Right atrium auricular region (tissue), 2 donors: ENCODE data around the gene CYFIP2. TPM values are rescaled to one million over a fixed set of nuclear protein-coding genes. Genes with fewer than 3 reads are reported as not detected.

ENCODE experiments used
- DNase-seq: peaks from one replicate; pipeline ENCODE4 v3.0.0-alpha.2; 2019; ENCODE audit warnings: low spot score
- H3K27ac ChIP-seq, 2 donors: fragments of 200-600 bp; sonication (generic); 1 replicate in 1 of 2; 2 replicates in 1 of 2; pipeline ENCODE4 v1.5.1; 2016 to 2019
- H3K27me3 ChIP-seq, 2 donors: fragments of 200-600 bp; sonication (generic); one replicate each; pipeline versions ENCODE4 v1.5.1 to v1.6.0; 2017 to 2019
- H3K36me3 ChIP-seq: fragments of 200-600 bp; sonication (generic); one replicate; pipeline ENCODE4 v1.5.1; 2016
- H3K4me1 ChIP-seq, 2 donors: fragments of 200-600 bp; sonication (generic); one replicate each; pipeline versions ENCODE4 v1.5.1 to v1.6.0; 2017 to 2019
- H3K4me3 ChIP-seq, 2 donors: fragments of 200-600 bp; sonication (generic); 1 replicate in 1 of 2; 2 replicates in 1 of 2; pipeline ENCODE4 v1.5.1; 2017 to 2019; ENCODE audit warnings: mild to moderate bottlenecking in 1 of 2, moderate library complexity in 1 of 2
- H3K9me3 ChIP-seq, 2 donors: fragments of 200-600 bp; sonication (generic); one replicate each; pipeline ENCODE4 v1.5.1; 2019
- total RNA-seq, 2 donors: library from RNA; depleted of rRNA; stranded (reverse); fragments of >200 nt; gene quantifications; one replicate each; pipeline ENCODE4 v1.1.0, GENCODE V29; 2016
- TF ChIP-seq, protein P1 (sequence below), 2 donors: fragments of 200-600 bp; sonication (generic); IDR thresholded peaks; one replicate each; pipeline ENCODE4 v1.5.1; 2019; ENCODE audit warnings: antibody characterized with exemption in 2 of 2

The CYFIP2 gene
- total RNA-seq, 2 donors from 2014 or later = 51.5 to 55.4 TPM

DNA sequence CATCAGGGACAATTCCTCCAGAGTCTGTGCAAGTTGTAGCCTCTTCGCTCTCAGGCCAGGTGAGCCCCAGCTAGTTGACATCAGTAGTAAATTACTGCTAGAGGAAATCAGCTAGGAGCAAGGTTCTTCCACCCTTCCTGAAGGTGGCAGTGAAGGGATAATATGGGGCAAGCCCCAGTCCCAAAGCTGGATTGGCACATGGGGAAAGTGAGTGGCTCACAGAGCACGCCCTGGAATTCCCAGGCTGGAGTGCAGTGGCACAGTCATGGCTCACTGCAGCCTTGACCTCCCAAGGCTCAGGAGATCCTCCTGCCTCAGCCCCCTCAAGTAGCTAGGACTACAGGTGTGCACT is 82.1 kb downstream of the CYFIP2 start:
- Histone ChIP-seq H3K9me3 (no peaks in the 10 kb centered on the region), H3K4me1 (peaks cover 0 to 11% of the 10 kb centered on the region in 2 donors), H3K27me3 (no peaks in the 10 kb centered on the region), H3K4me3 (no peak overlapping the region), H3K36me3 (no peaks in the 10 kb centered on the region), H3K27ac (no peak overlapping the region)
- TF ChIP-seq, protein P1, sequence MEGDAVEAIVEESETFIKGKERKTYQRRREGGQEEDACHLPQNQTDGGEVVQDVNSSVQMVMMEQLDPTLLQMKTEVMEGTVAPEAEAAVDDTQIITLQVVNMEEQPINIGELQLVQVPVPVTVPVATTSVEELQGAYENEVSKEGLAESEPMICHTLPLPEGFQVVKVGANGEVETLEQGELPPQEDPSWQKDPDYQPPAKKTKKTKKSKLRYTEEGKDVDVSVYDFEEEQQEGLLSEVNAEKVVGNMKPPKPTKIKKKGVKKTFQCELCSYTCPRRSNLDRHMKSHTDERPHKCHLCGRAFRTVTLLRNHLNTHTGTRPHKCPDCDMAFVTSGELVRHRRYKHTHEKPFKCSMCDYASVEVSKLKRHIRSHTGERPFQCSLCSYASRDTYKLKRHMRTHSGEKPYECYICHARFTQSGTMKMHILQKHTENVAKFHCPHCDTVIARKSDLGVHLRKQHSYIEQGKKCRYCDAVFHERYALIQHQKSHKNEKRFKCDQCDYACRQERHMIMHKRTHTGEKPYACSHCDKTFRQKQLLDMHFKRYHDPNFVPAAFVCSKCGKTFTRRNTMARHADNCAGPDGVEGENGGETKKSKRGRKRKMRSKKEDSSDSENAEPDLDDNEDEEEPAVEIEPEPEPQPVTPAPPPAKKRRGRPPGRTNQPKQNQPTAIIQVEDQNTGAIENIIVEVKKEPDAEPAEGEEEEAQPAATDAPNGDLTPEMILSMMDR (IDR thresholded peaks at IDR 0.05) = no peak
- peak; percentile 55 for DNase-seq

DNA sequence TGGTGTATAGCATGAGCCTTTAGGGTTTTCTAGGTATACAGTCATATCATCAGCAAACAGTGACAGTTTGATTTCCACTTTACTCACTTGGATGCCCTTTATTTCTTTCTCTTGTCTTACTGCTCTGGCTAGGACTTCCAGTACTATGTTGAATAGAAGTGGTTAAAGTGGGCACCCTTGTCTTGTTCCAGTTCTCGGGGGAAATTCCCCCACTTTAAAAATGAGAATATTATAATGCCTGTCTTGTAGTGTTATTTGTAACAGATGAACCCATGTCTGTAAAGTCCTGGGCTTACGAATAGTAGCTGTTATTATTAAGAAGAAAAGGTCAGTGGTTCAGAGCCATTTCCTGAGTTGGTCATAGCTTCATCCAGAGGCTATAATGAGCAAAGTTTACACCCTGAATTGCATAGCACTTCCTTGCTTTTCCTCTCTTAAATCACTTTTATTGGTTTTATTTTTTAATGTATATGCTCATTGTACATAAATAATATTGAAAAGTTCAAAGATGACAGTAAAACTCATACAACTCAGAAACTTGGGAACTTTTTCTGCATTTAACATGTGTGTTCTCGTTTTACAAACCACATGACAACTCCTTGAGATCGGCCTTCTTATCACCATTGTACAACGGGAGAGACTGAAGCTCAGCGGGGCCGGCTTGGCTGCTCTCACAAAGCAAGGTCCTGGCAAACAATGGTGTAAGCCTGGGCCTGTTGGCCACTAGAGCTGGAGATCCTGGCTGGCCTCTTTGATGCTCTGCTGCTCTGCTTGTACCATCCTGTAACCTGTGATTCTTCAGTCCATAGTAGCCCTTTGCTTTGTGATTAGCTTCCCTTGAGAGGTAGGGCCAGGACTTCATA is 85.2 kb downstream of the CYFIP2 start:
- TF ChIP-seq, protein P1 (IDR thresholded peaks at IDR 0.05) = no peak
- H3K4me1 ChIP-seq = peaks cover 0 to 11% of the 10 kb centered on the region in 2 donors
- H3K36me3 ChIP-seq = no peaks in the 10 kb centered on the region
- peak; percentile 23 for DNase-seq
- no peaks in the 10 kb centered on the region for H3K27me3 ChIP-seq
- no peak overlapping the region for H3K27ac ChIP-seq
- no peak overlapping the region for H3K4me3 ChIP-seq
- no peaks in the 10 kb centered on the region for H3K9me3 ChIP-seq

DNA sequence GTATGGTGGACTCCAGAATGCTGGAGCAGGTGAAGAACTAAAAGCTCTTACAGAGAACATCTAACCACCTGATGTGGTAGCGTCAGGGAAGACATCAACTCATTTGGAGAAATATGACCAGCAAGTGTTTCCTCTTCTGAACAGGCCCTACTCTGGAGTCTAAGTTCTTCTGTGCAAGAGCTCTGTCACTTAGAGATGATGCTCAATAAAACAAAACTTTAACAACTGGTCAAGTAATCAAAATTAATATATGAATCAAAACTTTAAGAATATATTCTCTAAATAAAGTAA is 85.8 kb downstream of the CYFIP2 start:
- no peak overlapping the region for H3K4me3 ChIP-seq
- H3K4me1 ChIP-seq = peaks cover 0 to 11% of the 10 kb centered on the region in 2 donors
- no peak overlapping the region for H3K27ac ChIP-seq
- no peaks in the 10 kb centered on the region for H3K27me3 ChIP-seq
- H3K9me3 ChIP-seq = no peaks in the 10 kb centered on the region
- DNase-seq = no peak
- TF ChIP-seq, protein P1 (IDR thresholded peaks at IDR 0.05) = no peak
- no peaks in the 10 kb centered on the region for H3K36me3 ChIP-seq

DNA sequence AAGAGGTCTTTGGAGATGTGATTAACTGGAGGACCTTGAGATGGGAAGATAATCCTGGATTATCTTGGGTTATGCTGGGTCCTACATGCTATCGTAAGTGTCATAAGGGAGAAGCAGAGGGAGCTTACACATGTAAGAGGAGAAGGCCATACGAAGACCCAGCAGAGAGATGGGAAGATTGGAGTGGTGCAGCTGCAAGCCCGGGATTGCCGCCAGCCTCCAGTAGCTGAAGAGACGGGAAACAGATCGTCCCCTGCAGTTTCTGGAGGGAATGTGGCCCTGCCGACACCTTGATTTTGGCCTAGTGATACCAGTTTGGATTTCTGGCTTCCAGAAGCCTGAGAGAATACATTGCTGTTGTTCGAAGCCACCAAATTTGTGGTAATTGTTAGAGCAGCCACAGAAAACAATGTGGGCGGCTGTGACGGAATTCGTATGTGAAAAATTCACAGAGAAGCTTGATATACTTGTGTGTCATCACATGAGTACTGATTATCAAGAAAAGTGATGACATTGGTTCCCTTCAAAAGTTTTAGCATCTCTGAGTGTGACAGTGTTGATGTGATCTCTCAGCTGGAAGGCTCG is 86.9 kb downstream of the CYFIP2 start:
- TF ChIP-seq, protein P1 (IDR thresholded peaks at IDR 0.05) = no peak
- DNase-seq = peak; percentile 34

DNA sequence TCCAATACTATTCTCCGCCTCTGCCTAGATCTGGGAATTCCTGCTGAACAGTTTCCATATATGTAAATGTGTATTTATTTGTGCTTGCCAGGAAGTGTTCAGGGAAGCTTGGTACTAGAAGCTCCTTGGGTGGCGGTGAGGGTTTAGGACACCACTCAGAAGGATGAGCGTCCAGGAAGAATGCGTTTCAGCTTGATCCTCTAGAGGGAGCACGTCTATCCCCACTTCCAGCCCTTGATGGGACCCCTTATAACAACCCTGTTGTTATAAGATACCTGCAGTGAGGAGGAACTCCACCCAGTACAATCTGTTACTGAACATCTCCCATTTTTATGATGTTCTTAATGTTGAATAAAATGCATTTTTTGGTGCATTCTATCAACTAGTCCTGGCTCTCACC is 88.9 kb downstream of the CYFIP2 start:
- no peak overlapping the region for H3K4me3 ChIP-seq
- no peaks in the 10 kb centered on the region for H3K27me3 ChIP-seq
- TF ChIP-seq, protein P1 (IDR thresholded peaks at IDR 0.05) = peak in 1 of 2 donors; percentile 13
- no peaks in the 10 kb centered on the region for H3K4me1 ChIP-seq
- H3K9me3 ChIP-seq = no peaks in the 10 kb centered on the region
- no peak overlapping the region for H3K27ac ChIP-seq
- peak; percentile 11 for DNase-seq
- peaks cover 7% of the 10 kb centered on the region for H3K36me3 ChIP-seq

More for the DNA sequence above, 86.9 kb downstream of the CYFIP2 start:
- Histone ChIP-seq H3K36me3 (no peaks in the 10 kb centered on the region), H3K4me1 (peaks cover 0 to 4% of the 10 kb centered on the region in 2 donors), H3K27me3 (no peaks in the 10 kb centered on the region), H3K27ac (no peak overlapping the region), H3K9me3 (no peaks in the 10 kb centered on the region), H3K4me3 (no peak overlapping the region)
